Measurements from ENCODE around the gene DAZAP1.

- TF ChIP-seq, protein P1, sequence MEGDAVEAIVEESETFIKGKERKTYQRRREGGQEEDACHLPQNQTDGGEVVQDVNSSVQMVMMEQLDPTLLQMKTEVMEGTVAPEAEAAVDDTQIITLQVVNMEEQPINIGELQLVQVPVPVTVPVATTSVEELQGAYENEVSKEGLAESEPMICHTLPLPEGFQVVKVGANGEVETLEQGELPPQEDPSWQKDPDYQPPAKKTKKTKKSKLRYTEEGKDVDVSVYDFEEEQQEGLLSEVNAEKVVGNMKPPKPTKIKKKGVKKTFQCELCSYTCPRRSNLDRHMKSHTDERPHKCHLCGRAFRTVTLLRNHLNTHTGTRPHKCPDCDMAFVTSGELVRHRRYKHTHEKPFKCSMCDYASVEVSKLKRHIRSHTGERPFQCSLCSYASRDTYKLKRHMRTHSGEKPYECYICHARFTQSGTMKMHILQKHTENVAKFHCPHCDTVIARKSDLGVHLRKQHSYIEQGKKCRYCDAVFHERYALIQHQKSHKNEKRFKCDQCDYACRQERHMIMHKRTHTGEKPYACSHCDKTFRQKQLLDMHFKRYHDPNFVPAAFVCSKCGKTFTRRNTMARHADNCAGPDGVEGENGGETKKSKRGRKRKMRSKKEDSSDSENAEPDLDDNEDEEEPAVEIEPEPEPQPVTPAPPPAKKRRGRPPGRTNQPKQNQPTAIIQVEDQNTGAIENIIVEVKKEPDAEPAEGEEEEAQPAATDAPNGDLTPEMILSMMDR (IDR thresholded peaks at IDR 0.05), result no peak
- TF ChIP-seq POLR2A (IDR thresholded peaks at IDR 0.05), result no peak
- no peak for TF ChIP-seq EP300 (IDR thresholded peaks at IDR 0.05)
Observed at GRCh38 chr19:1428738-1429391, 21.5 kb downstream of the DAZAP1 start.

Data from ovary (tissue), 3 donors.